ENCODE results near the gene C15orf40. TPM values are rescaled to one million over a fixed set of nuclear protein-coding genes. Genes with fewer than 3 reads are reported as not detected.

C15orf40 gene
- total RNA-seq (10 to 100 TPM in 1 of 2 experiments, 1 to 10 TPM in 1; 7.4 to 11.0 TPM), total RNA-seq (10.9 to 89.0 (median 35.5) reads per million in 172 experiments)
- 27.2 TPM for polyA plus RNA-seq (2013, experiment 1 of 2)
- polyA plus RNA-seq (2013, experiment 2 of 2), result 26.6 TPM

GRCh38 chr15:83011271-83012075 lies at the start of gene C15orf40:
C15orf40 (minus strand) TSS chr15:83011639; CDS start chr15:83011607, 32 bp downstream.
- peak within 1 kb of the TSS; percentile 88 for H3K27ac Mint-ChIP-seq
- no peak for TF ChIP-seq CTCF (IDR thresholded peaks at IDR 0.05)
- peak within 1 kb of the TSS; percentile 82 for H3K4me3 ChIP-seq (ENCODE audit: low read length)
- peaks cover 56% of the 10 kb centered on the region for H3K4me1 Mint-ChIP-seq (ENCODE audit: low read depth)
- CTCF ChIA-PET, result interaction anchor here (0.9 to 2.9 kb wide), 17 partner anchors 11 to 481 kb away, joined by 3 to 22 read pairs (median 5); partner anchors contain the start of genes RAMAC, RPS17 and TM6SF1
- ATAC-seq (ENCODE audit: poor library complexity), result peak; percentile 81
- no peaks in the 10 kb centered on the region for H3K9me3 Mint-ChIP-seq
- no peaks in the 10 kb centered on the region for H3K9me3 ChIP-seq (ENCODE audit: control insufficient read depth in 1 of 2, insufficient read depth in 1 of 2, low read length in 2 of 2)
- peaks cover 50% of the 10 kb centered on the region for H3K36me3 Mint-ChIP-seq (ENCODE audit: low read depth)
- peaks cover 24% of the 10 kb centered on the region for H3K4me1 ChIP-seq (ENCODE audit: insufficient read depth, low read length)
- intact Hi-C loops (cut with DNase I, micrococcal nuclease), result loop anchor here (2.0 to 10.0 kb wide), 7 partner anchors 27 to 473 kb away; partner anchors contain the start of genes BTBD1 (in 2 of the 2), HDGFL3 (in 1 of the 2) and RPS17 (in 1 of the 2)
- POLR2A ChIA-PET, result interaction anchor here (0.6 to 2.9 kb wide), 10 partner anchors 10 to 842 kb away, joined by 3 to 21 read pairs (median 7); partner anchors contain the start of genes RAMAC, RPS17 and WHAMM
- H3K36me3 ChIP-seq (ENCODE audit: insufficient read depth, low read length), result peaks cover 29% of the 10 kb centered on the region
- H3K27ac ChIP-seq (ENCODE audit: low read depth in 1 of 2, low read length in 2 of 2), result peak within 1 kb of the TSS; percentile 70 to 84
- peak; percentile 68 to 94 (median 82) for DNase-seq
- H3K27me3 Mint-ChIP-seq, result no peaks in the 10 kb centered on the region
- H3K4me3 Mint-ChIP-seq, result peak within 1 kb of the TSS; percentile 100
- no peaks in the 10 kb centered on the region for H3K27me3 ChIP-seq (ENCODE audit: control insufficient read depth in 1 of 2, insufficient read depth in 2 of 2, low read length in 2 of 2)

GRCh38 chr15:83057696-83058376 lies 46.4 kb upstream of the C15orf40 start:
- no peak overlapping the region for H3K4me3 Mint-ChIP-seq
- peaks cover 26% of the 10 kb centered on the region for H3K4me1 Mint-ChIP-seq (ENCODE audit: low read depth)
- H3K9me3 ChIP-seq (ENCODE audit: control insufficient read depth in 1 of 2, insufficient read depth in 1 of 2, low read length in 2 of 2), result no peaks in the 10 kb centered on the region
- H3K27me3 ChIP-seq (ENCODE audit: control insufficient read depth in 1 of 2, insufficient read depth in 2 of 2, low read length in 2 of 2), result no peaks in the 10 kb centered on the region
- ATAC-seq (ENCODE audit: poor library complexity) (no peak), DNase-seq (no peak)
- intact Hi-C loops (cut with DNase I, micrococcal nuclease), result no loop called here
- CTCF ChIA-PET, result interaction anchor here (1.3 kb wide), 1 partner anchor 12 kb away, joined by 4 read pairs; no protein-coding TSS in a partner anchor
- H3K36me3 ChIP-seq (ENCODE audit: insufficient read depth, low read length), result peaks cover 42% of the 10 kb centered on the region
- no peak overlapping the region for H3K27ac ChIP-seq (ENCODE audit: low read depth in 1 of 2, low read length in 2 of 2)
- H3K9me3 Mint-ChIP-seq, result no peaks in the 10 kb centered on the region
- no peak overlapping the region for H3K4me3 ChIP-seq (ENCODE audit: low read length)
- H3K27me3 Mint-ChIP-seq, result no peaks in the 10 kb centered on the region
- H3K4me1 ChIP-seq (ENCODE audit: insufficient read depth, low read length), result peaks cover 27% of the 10 kb centered on the region
- no peak for TF ChIP-seq CTCF (IDR thresholded peaks at IDR 0.05)
- peaks cover 53% of the 10 kb centered on the region for H3K36me3 Mint-ChIP-seq (ENCODE audit: low read depth)
- POLR2A ChIA-PET, result no interaction called here
- H3K27ac Mint-ChIP-seq, result no peak overlapping the region

GRCh38 chr15:83057002-83057401 lies 45.6 kb upstream of the C15orf40 start:
- H3K27me3 ChIP-seq (ENCODE audit: control insufficient read depth in 1 of 2, insufficient read depth in 2 of 2, low read length in 2 of 2), result no peaks in the 10 kb centered on the region
- no peak overlapping the region for H3K27ac ChIP-seq (ENCODE audit: low read depth in 1 of 2, low read length in 2 of 2)
- peaks cover 43% of the 10 kb centered on the region for H3K36me3 ChIP-seq (ENCODE audit: insufficient read depth, low read length)
- Mint-ChIP-seq H3K27ac (no peak overlapping the region), H3K36me3 (ENCODE audit: low read depth) (peaks cover 59% of the 10 kb centered on the region), H3K4me1 (ENCODE audit: low read depth) (peaks cover 26% of the 10 kb centered on the region), H3K4me3 (no peak overlapping the region), H3K9me3 (no peaks in the 10 kb centered on the region), H3K27me3 (no peaks in the 10 kb centered on the region)
- no peak for TF ChIP-seq CTCF (IDR thresholded peaks at IDR 0.05)
- ChIA-PET POLR2A (interaction anchor here (0.6 kb wide), 1 partner anchor 23 kb away, joined by 3 read pairs; no protein-coding TSS in a partner anchor), CTCF (interaction anchor here (1.3 kb wide), 1 partner anchor 11 kb away, joined by 4 read pairs; no protein-coding TSS in a partner anchor)
- ATAC-seq (ENCODE audit: poor library complexity) (no peak), DNase-seq (no peak)
- intact Hi-C loops (cut with DNase I, micrococcal nuclease), result no loop called here
- H3K4me1 ChIP-seq (ENCODE audit: insufficient read depth, low read length), result peaks cover 27% of the 10 kb centered on the region
- no peaks in the 10 kb centered on the region for H3K9me3 ChIP-seq (ENCODE audit: control insufficient read depth in 1 of 2, insufficient read depth in 1 of 2, low read length in 2 of 2)
- H3K4me3 ChIP-seq (ENCODE audit: low read length), result no peak overlapping the region

Measured in CD4-positive, alpha-beta T cell (primary cell).